ENCODE results near the gene TULP1. TPM values are rescaled to one million over a fixed set of nuclear protein-coding genes. Genes with fewer than 3 reads are reported as not detected.

The TULP1 gene
- total RNA-seq, 1 experiment from 2014 or later: not detected

GRCh38 chr6:35522151-35522550 is 9.5 kb upstream of the TULP1 start:
- TF ChIP-seq EZH2phosphoT487 (IDR thresholded peaks at IDR 0.05; ENCODE audit: borderline replicate concordance, low read length) (no peak), EZH2 (IDR thresholded peaks at IDR 0.05; ENCODE audit: low read length, unreplicated experiment) (no peak), CTCF (conservative IDR thresholded peaks at IDR 0.05; ENCODE audit: low read depth, low read length) (no peak)
- H3F3A ChIP-seq (ENCODE audit: low read length, unreplicated experiment): no peaks in the 10 kb centered on the region
- no peaks in the 10 kb centered on the region for H3K4me1 ChIP-seq (ENCODE audit: insufficient read depth, low read length)
- H4K20me1 ChIP-seq (ENCODE audit: low read length): no peaks in the 10 kb centered on the region
- H3K4me3 ChIP-seq (ENCODE audit: low read length): no peak overlapping the region
- no peaks in the 10 kb centered on the region for H3K9me3 ChIP-seq (ENCODE audit: low read length)
- H3K79me2 ChIP-seq (ENCODE audit: low read length): no peaks in the 10 kb centered on the region
- no peaks in the 10 kb centered on the region for H3K36me3 ChIP-seq (ENCODE audit: low read depth, low read length)
- no TSS peak for BruUV-seq (replicated peaks)
- no peak for DNase-seq
- intact Hi-C loops (cut with micrococcal nuclease): loop anchor here (2.0 to 10.0 kb wide), 4 partner anchors 31 to 165 kb away; partner anchors contain the start of gene FKBP5
- H3K9ac ChIP-seq (ENCODE audit: low read length): no peak overlapping the region
- ChIA-PET CTCF (interaction anchor here (0.6 to 1.4 kb wide), 15 partner anchors 9 to 310 kb away, joined by 3 to 25 read pairs (median 5); partner anchors contain the start of gene ARMC12), POLR2A (ENCODE audit: unreplicated experiment) (interaction anchor here (0.6 kb wide), 1 partner anchor 165 kb away, joined by 7 read pairs; no protein-coding TSS in a partner anchor)
- no peak for ATAC-seq
- no peaks in the 10 kb centered on the region for H3K27me3 ChIP-seq (ENCODE audit: low read length)
- H3K4me2 ChIP-seq (ENCODE audit: low read length): no peak overlapping the region
- no peak overlapping the region for H3K27ac ChIP-seq (ENCODE audit: low read length)
- H2AFZ ChIP-seq (ENCODE audit: low read length): peak overlapping the region; percentile 93
- no peaks in the 10 kb centered on the region for H3K9me2 ChIP-seq (replicated peaks; ENCODE audit: low read length)

GRCh38 chr6:35521235-35521634 is 8.5 kb upstream of the TULP1 start:
- ChIA-PET CTCF (interaction anchor here (0.6 to 1.0 kb wide), 3 partner anchors 31 to 215 kb away, joined by 3 read pairs; no protein-coding TSS in a partner anchor), POLR2A (ENCODE audit: unreplicated experiment) (no interaction called here)
- Histone ChIP-seq H3K27me3 (ENCODE audit: low read length) (no peaks in the 10 kb centered on the region), H3K4me1 (ENCODE audit: insufficient read depth, low read length) (no peaks in the 10 kb centered on the region), H3K9ac (ENCODE audit: low read length) (no peak overlapping the region), H3K4me3 (ENCODE audit: low read length) (no peak overlapping the region), H4K20me1 (ENCODE audit: low read length) (no peaks in the 10 kb centered on the region), H3K36me3 (ENCODE audit: low read depth, low read length) (no peaks in the 10 kb centered on the region), H3F3A (ENCODE audit: low read length, unreplicated experiment) (no peaks in the 10 kb centered on the region), H3K4me2 (ENCODE audit: low read length) (no peak overlapping the region), H3K9me3 (ENCODE audit: low read length) (no peaks in the 10 kb centered on the region), H3K79me2 (ENCODE audit: low read length) (no peaks in the 10 kb centered on the region), H3K9me2 (replicated peaks; ENCODE audit: low read length) (no peaks in the 10 kb centered on the region), H3K27ac (ENCODE audit: low read length) (no peak overlapping the region), H2AFZ (ENCODE audit: low read length) (no peak overlapping the region)
- no peak for TF ChIP-seq CTCF (conservative IDR thresholded peaks at IDR 0.05; ENCODE audit: low read depth, low read length)
- TF ChIP-seq EZH2phosphoT487 (IDR thresholded peaks at IDR 0.05; ENCODE audit: borderline replicate concordance, low read length): no peak
- TF ChIP-seq EZH2 (IDR thresholded peaks at IDR 0.05; ENCODE audit: low read length, unreplicated experiment): no peak
- DNase-seq (no peak), ATAC-seq (no peak)
- intact Hi-C loops (cut with micrococcal nuclease): loop anchor here (5.0 to 10.0 kb wide), 2 partner anchors 94 to 166 kb away; partner anchors contain the start of gene FKBP5
- no TSS peak for BruUV-seq (replicated peaks)

- Histone ChIP-seq H3K79me2 (ENCODE audit: low read length) (no peaks in the 10 kb centered on the region), H2AFZ (ENCODE audit: low read length) (no peak overlapping the region), H3K4me1 (ENCODE audit: insufficient read depth, low read length) (no peaks in the 10 kb centered on the region), H3K27ac (ENCODE audit: low read length) (no peak overlapping the region), H4K20me1 (ENCODE audit: low read length) (no peaks in the 10 kb centered on the region), H3K36me3 (ENCODE audit: low read depth, low read length) (no peaks in the 10 kb centered on the region), H3K4me3 (ENCODE audit: low read length) (no peak overlapping the region), H3F3A (ENCODE audit: low read length, unreplicated experiment) (no peaks in the 10 kb centered on the region), H3K9ac (ENCODE audit: low read length) (no peak overlapping the region), H3K27me3 (ENCODE audit: low read length) (no peaks in the 10 kb centered on the region), H3K9me3 (ENCODE audit: low read length) (no peaks in the 10 kb centered on the region), H3K9me2 (replicated peaks; ENCODE audit: low read length) (no peaks in the 10 kb centered on the region), H3K4me2 (ENCODE audit: low read length) (no peak overlapping the region)
- DNase-seq (no peak), ATAC-seq (no peak)
- ChIA-PET CTCF (no interaction called here), POLR2A (ENCODE audit: unreplicated experiment) (no interaction called here)
- TF ChIP-seq EZH2 (IDR thresholded peaks at IDR 0.05; ENCODE audit: low read length, unreplicated experiment) (no peak), CTCF (conservative IDR thresholded peaks at IDR 0.05; ENCODE audit: low read depth, low read length) (no peak), EZH2phosphoT487 (IDR thresholded peaks at IDR 0.05; ENCODE audit: borderline replicate concordance, low read length) (no peak)
- intact Hi-C loops (cut with micrococcal nuclease): loop anchor here (5.0 to 10.0 kb wide), 2 partner anchors 95 to 168 kb away; partner anchors contain the start of gene FKBP5
- no TSS peak for BruUV-seq (replicated peaks)
Measured at GRCh38 chr6:35519313-35520015, 6.8 kb upstream of the TULP1 start.
